Testis (tissue), 3 donors: ENCODE data around the gene ICAM2. TPM values are rescaled to one million over a fixed set of nuclear protein-coding genes. Genes with fewer than 3 reads are reported as not detected.

Source experiments
- DNase-seq: peaks from one replicate; pipeline ENCODE4 v3.0.0-alpha.2; 2019
- H3K27ac ChIP-seq, 2 donors: fragments of 200-600 bp; sonication (generic); one replicate each; pipeline ENCODE4 v1.5.1; 2019
- H3K27me3 ChIP-seq: fragments of 200-600 bp; sonication (generic); one replicate; pipeline ENCODE4 v1.5.1; 2019
- H3K36me3 ChIP-seq: fragments of 200-600 bp; sonication (generic); one replicate; pipeline ENCODE4 v1.5.1; 2017; ENCODE audit warnings: low read depth; ENCODE audit errors: missing control alignments
- H3K4me1 ChIP-seq: fragments of 200-600 bp; sonication (generic); one replicate; pipeline ENCODE4 v1.5.1; 2019
- H3K4me3 ChIP-seq, 2 donors: fragments of 200-600 bp; sonication (generic); one replicate each; pipeline ENCODE4 v1.5.1; 2017 to 2019
- H3K9me3 ChIP-seq: fragments of 200-600 bp; sonication (generic); one replicate; pipeline ENCODE4 v1.5.1; 2017
- CTCF ChIP-seq, 3 experiments: fragments of 450-650 bp in 2 of 3; fragments of 200-600 bp in 1 of 3; sonication (generic) in 1 of 3; IDR thresholded peaks; one replicate each; pipeline ENCODE4 v1.5.1; 2016 to 2019; ENCODE audit warnings: antibody characterized with exemption in 3 of 3, mild to moderate bottlenecking in 2 of 3, moderate library complexity in 1 of 3
- POLR2A ChIP-seq: fragments of 450-650 bp; IDR thresholded peaks from one replicate; pipeline ENCODE4 v1.6.1; 2017; ENCODE audit warnings: antibody characterized with exemption, mild to moderate bottlenecking, moderate library complexity
- WGBS, 2 donors: methylation state at CpG; one replicate each; pipeline ENCODE4 v1.1.5; 2018; 5-methylcytosine and 5-hydroxymethylcytosine counted together
- intact Hi-C: fragments of 100-400 bp; cut with DNase I; formaldehyde crosslinking; loops from one replicate; pipeline ENCODE4 v1.15.1; 2023; ENCODE audit warnings: low total_unique reads
- polyA plus RNA-seq: library from polyadenylated mRNA; stranded (reverse); fragments of 350-450 nt; fragmentation: Illumina TruSeq; extraction: RNeasy Lipid Tissue Mini Kit (QIAGEN cat#74804); gene quantifications from one replicate; pipeline ENCODE4 v1.2.3, GENCODE V29; 2014; ENCODE audit warnings: low read depth, low replicate concordance; ENCODE audit not compliant: insufficient read depth
- total RNA-seq, 2 donors: library from RNA; depleted of rRNA; stranded (reverse); fragments of >200 nt; gene quantifications; one replicate each; pipeline ENCODE4 v1.2.3, GENCODE V29; 2016

Gene ICAM2
- total and polyA plus RNA-seq, 3 donors from 2014 or later, result 5.2 to 12.1 (median 11.3) TPM

- intact Hi-C loops, result no loop called here
- no peaks in the 10 kb centered on the region for H3K9me3 ChIP-seq
- H3K27ac ChIP-seq, result no peak overlapping the region
- 86% methylated on average over 10 of the region's 10 CpGs for WGBS, 2 donors
- no peak for DNase-seq
- no peaks in the 10 kb centered on the region for H3K36me3 ChIP-seq
- H3K27me3 ChIP-seq, result no peaks in the 10 kb centered on the region
- no peak overlapping the region for H3K4me3 ChIP-seq
- no peak for TF ChIP-seq POLR2A
- no peak for TF ChIP-seq CTCF (IDR thresholded peaks at IDR 0.05)
- no peaks in the 10 kb centered on the region for H3K4me1 ChIP-seq
Observed at GRCh38 chr17:63974594-63975192, 45.7 kb downstream of the ICAM2 start.

GRCh38 chr17:63973930-63974593 lies 46.4 kb downstream of the ICAM2 start:
- no peaks in the 10 kb centered on the region for H3K4me1 ChIP-seq
- intact Hi-C loops, result no loop called here
- WGBS, 2 donors, result 83 to 86% methylated on average over 5 to 9 of the region's 12 CpGs
- H3K27ac ChIP-seq, result no peak overlapping the region
- H3K4me3 ChIP-seq, result no peak overlapping the region
- no peak for DNase-seq
- H3K27me3 ChIP-seq, result no peaks in the 10 kb centered on the region
- H3K9me3 ChIP-seq, result no peaks in the 10 kb centered on the region
- TF ChIP-seq CTCF (IDR thresholded peaks at IDR 0.05), result no peak
- TF ChIP-seq POLR2A, result no peak
- no peaks in the 10 kb centered on the region for H3K36me3 ChIP-seq

- DNase-seq, result no peak
- 88 to 89% methylated on average over 4 to 6 of the region's 6 CpGs for WGBS, 2 donors
- H3K27ac ChIP-seq, result no peak overlapping the region
- no peaks in the 10 kb centered on the region for H3K4me1 ChIP-seq
- TF ChIP-seq POLR2A (no peak), CTCF (IDR thresholded peaks at IDR 0.05) (no peak)
- intact Hi-C loops, result no loop called here
- H3K9me3 ChIP-seq, result no peaks in the 10 kb centered on the region
- no peak overlapping the region for H3K4me3 ChIP-seq
- no peaks in the 10 kb centered on the region for H3K27me3 ChIP-seq
- H3K36me3 ChIP-seq, result no peaks in the 10 kb centered on the region
Observed at GRCh38 chr17:63973247-63973646, 47.2 kb downstream of the ICAM2 start.

- H3K27me3 ChIP-seq, result no peaks in the 10 kb centered on the region
- TF ChIP-seq POLR2A (no peak), CTCF (IDR thresholded peaks at IDR 0.05) (no peak)
- no peak within 1 kb of the TSS for H3K4me3 ChIP-seq
- H3K36me3 ChIP-seq, result no peaks in the 10 kb centered on the region
- intact Hi-C loops, result no loop called here
- no peaks in the 10 kb centered on the region for H3K9me3 ChIP-seq
- DNase-seq, result no peak
- no peaks in the 10 kb centered on the region for H3K4me1 ChIP-seq
- no peak within 1 kb of the TSS for H3K27ac ChIP-seq
- WGBS, 2 donors, result 92 to 94% methylated on average over 8 to 12 of the region's 14 CpGs
Observed at GRCh38 chr17:63972796-63973195, 47.6 kb downstream of the ICAM2 start, which contains the start of gene SCN4A. TSS of gene SCN4A (minus strand) at chr17:63972918. CDS start at chr17:63972841, 77 bp downstream.

GRCh38 chr17:63969278-63969677 lies 51.2 kb downstream of the ICAM2 start:
- Histone ChIP-seq H3K27me3 (no peaks in the 10 kb centered on the region), H3K4me1 (no peaks in the 10 kb centered on the region), H3K4me3 (no peak overlapping the region), H3K9me3 (no peaks in the 10 kb centered on the region), H3K27ac (no peak overlapping the region), H3K36me3 (no peaks in the 10 kb centered on the region)
- WGBS, 2 donors, result 80 to 87% methylated on average over 9 to 10 of the region's 10 CpGs
- TF ChIP-seq POLR2A (no peak), CTCF (IDR thresholded peaks at IDR 0.05) (no peak)
- intact Hi-C loops, result no loop called here
- DNase-seq, result no peak
